Middle frontal gyrus (tissue), 1 donor: ENCODE measurements around the gene MRC1.

Experiments
- DNase-seq: peaks from one replicate; pipeline ENCODE4 v3.0.0-alpha.2; 2015; ENCODE audit warnings: low spot score; ENCODE audit errors: extremely low spot score

The MRC1 gene

DNA sequence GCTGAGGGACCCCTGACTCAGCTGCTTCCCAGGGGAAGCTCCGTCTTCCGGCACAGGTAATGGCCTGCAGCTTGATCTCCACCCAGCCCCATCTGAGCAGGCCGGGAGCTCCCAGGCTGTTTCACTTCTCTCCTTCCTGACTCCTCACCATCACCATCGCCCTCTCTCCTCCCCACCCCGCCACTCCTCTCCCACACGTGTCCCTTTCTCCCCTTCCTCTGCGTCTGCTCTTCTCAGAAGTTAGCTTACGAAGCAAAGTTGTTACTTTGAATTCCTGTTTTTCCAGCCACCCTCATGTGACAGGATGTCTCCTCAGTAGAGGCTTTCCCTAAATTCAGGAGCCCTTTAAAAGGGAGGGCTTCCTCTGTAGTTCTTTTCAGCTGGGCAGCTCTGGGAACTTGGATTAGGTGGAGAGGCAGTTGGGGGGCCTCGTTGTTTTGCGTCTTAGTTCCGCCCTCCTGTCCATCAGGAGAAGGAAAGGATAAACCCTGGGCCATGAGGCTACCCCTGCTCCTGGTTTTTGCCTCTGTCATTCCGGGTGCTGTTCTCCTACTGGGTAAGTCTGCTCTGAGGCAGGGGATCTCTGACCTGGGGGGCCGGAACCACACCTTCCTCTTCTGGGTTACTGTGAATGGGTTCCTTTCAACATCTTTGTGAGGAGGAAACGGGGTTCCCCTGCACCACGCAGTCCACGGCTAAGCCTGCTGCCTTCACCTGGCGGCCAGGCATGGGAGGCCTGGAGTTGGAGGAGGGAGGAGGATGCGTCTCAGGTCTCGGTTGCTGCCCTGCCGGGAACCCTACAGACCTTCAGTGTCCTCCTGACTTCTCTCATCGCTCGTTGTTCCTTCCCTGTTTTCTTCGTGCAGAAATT, at the start of gene MRC1:
TSS of gene MRC1 (plus strand) at position 378 of the 871 bp plus-strand sequence. CDS start at position 496, 118 bp downstream.
- no peak for DNase-seq

DNA sequence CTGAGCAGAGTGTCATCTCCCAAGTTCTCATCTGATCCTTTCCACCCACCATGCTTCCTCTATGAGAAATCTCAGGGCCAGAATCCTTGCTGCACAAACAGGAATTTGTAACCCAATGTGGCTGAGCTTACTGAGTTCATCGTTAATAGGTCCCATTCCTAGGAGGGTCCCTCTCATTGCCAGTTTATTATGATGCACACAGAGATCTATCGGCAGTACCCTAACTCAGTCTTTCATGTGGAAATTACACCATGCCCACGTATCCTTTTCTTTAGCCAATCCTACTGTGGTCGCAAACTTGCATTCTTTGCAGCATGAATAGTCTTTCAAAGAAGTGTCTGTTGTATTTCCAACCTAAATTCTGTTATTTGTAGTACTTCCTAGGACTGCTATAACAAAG, 45.0 kb upstream of the MRC1 start:
- DNase-seq: no peak

DNA sequence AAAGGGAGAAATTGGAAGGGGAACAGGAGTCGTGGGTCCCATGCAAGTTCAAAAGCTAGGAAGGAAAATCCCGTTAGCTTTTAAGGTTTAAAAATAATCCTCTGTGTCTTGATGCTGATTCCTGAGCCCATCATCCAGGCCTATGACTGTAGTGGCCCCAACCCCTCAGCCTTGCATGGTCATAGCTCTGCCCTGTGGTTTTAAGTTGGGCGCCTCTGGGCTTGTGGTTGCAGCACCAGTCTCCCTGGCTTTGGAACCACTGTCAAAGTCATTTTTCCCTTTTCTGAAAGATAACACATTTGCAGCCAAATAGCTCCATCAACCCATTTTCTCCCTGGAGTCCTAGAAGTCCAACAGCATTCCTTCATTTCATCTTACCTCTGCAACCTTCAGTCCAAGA, 43.5 kb upstream of the MRC1 start:
- DNase-seq: no peak

DNA sequence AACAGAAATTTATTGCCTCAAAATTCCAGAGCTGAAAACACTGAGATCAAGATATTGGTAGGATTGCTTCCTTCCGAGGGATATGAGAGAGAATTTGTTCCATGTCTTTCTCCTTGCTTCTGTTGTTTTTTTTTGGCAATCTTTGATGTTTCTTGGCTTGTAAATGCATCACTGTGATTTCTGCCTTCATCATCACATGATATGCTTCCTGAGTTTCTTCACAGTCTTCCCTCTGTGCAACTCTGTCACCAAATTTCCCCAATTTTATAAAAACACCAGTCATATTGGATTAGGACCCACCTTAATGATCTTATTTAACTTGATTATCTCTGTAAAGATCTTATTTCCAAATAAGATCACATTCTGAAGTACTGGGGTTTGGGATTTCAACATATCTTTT, 42.4 kb upstream of the MRC1 start:
- no peak for DNase-seq

DNA sequence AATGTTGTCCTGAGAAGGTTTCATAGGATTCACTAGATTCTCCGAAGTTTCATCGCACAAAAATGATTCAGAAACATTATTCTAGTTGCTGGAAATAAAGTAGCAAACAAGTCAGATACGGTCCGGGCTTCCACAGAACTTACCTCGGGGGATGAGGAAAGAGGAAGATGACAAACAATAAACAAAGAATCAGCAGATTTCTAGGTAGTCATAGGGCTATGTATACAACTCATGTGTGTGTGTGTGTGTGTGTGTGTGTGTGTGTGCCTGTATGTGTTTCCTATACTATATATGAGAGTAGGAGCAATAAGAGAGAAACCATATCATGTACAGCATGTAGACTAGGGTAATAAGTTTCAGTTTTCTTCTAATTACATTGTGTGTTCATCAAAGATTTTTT, 40.7 kb upstream of the MRC1 start:
- DNase-seq: no peak

DNA sequence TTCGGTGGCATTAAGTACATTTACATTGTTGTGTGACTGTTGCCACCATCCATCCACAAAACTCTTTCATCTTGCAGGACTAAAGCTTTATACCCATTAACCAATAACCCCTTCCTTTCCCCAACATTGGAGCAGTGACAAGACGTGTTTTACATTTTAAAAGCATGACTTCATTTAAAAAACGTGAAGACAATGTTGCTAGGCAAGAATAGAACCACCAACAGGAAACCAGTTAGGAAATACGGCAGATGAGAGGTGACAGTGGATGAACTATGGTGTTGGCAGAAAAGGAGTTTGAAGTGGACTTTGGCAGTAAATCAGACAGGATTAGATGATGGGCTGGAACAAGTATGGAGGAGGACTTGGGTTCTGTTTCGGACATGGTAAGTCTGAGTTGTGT, 40.2 kb upstream of the MRC1 start:
- no peak for DNase-seq

DNA sequence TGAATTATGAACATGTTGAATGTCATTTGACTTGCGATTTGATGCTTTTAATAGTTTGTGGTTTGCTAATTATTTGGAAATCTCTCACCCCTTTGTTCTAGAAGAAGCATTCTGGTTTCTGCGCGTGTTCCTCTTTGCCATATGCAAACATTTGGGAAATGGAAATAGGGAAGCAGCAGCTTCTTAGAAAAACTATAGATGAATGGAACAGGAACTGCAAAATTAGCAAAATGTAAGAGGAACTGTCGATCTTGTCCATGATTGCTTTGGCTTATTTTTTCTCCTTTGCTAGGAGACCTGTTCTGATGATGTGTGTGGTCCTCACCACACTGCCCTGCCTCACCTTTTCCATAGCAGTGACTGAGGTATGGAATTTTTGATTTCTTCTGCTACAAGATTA, 38.1 kb upstream of the MRC1 start:
- DNase-seq: no peak

DNA sequence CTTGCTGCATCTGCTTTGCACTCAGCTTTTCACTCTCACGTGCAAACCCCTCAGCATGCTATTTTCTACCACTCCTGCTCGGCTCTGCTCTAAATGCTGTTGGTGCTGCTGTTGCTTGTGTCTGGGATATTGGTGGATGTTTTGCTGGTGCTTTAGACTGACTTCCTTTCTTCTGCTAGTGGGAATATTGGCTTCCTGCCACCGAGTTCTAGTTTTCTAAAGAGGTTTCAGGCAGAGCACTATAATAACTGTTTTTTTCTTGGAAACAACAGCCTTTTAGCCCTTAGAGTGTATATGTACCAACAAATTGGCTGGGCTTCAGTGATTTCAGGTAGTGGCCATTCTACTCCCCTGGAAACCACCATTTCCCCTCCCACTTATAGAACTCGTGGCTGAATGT, 29.4 kb upstream of the MRC1 start:
- no peak for DNase-seq

DNA sequence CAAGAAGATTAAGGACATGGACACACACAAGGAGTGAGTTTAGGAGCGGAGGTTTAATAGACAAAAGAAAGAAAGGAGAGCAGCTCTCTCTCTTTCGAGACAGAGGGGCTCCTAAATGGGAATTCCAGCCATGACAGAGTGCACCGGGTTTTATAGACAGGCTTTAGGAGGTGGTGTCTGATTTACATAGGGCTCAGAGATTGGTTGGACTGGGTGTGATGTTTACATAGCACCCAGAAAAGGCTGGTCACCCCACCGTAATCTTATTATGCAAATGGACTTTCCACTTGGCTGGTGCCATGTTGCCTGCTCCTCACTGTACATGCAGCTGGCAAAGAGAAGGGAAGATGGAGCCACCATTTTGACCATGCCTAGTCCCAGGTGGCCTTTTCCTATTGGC, 28.4 kb upstream of the MRC1 start:
- no peak for DNase-seq

DNA sequence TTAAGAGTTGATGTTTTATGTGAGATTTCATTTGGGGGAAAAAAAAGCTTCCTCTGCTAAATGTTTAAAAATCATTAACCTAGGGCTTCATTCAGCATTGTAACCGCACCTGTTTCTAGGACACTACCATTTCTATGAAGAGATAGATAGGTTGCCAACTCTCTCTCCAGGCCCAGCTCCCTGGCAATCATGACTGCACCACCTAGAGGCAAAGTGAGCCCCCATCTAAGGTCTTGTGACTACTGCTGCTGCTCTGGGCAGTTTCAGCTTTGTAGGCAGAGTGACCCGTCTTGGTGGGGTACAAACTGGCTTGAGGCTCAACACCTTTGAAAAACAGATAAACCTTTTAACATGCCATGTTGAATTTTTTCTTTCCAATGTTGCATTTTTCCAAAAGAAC, 27.3 kb upstream of the MRC1 start:
- DNase-seq: no peak

DNA sequence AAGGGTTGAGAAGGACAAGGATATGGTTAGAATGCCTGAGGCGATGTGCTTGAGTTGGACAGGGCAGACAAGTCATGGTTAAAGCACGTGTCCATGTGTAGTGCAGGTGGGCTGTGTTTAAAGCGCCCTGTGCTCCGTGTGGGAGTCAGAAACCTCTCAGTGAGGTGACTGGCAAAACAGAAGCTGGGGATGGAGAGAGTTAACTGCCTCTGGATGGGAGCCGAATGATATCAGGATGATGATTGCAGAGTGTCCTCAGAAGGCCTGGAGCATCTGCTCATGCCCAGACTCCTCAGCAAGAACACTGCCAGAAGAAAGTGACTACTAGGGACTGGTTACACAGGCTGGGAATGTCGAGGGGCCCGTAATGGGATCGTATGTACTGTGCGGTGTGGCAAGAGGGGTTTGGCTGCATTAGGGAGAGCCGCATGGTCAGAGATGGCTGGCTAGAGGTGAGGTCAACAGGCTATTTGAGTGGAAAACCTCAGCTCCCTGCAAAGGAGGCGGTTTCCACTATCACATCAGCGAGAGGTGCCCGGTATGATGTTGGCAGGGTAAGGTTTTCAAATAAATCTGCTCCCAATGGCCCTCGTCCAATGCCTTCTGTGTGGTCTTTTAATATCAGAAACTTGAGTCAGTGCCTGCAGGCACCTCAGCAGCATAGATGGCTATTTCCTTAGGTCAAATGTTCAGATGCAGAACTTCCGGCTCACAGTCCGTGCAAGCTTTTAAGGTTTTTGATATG, 26.1 kb upstream of the MRC1 start:
- no peak for DNase-seq

DNA sequence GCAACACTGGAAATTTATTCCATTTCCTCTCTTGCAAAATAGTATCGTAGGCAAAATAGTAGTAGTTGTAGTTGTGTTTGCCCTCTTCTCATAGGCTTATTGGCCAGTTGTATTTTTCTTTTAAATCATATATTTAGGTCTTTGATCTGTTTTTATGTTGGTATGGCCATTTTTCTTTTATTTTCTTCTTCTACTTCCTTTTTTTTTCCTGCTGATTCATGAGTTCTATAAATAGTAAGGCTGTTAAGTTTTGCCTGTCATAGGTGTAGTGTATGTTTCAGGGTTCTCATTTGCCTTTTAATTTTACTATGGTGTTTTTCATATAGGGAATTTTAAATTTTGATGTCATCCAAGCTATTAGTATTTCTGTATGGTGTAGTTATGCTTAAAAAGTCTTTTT, 25.4 kb upstream of the MRC1 start:
- DNase-seq: no peak

DNA sequence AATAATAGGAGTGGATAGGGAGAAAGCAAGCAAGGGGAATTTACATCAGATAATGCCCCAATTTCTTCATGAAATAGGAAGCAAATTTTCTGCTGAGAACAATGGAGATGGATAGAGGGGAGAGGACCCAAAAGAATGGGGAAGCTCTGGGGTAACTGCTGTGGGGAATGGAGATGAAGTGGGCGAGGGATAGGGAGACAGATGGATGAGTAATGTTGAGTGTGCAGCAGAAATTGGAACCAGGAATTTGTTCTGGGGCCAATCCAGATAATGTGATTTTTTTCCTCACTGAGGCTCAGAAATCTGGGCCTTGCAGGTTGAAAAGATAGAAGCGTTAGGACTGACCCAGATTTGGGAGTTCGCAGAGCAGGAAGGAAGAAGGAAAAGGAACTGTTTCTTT, 24.5 kb upstream of the MRC1 start:
- no peak for DNase-seq

DNA sequence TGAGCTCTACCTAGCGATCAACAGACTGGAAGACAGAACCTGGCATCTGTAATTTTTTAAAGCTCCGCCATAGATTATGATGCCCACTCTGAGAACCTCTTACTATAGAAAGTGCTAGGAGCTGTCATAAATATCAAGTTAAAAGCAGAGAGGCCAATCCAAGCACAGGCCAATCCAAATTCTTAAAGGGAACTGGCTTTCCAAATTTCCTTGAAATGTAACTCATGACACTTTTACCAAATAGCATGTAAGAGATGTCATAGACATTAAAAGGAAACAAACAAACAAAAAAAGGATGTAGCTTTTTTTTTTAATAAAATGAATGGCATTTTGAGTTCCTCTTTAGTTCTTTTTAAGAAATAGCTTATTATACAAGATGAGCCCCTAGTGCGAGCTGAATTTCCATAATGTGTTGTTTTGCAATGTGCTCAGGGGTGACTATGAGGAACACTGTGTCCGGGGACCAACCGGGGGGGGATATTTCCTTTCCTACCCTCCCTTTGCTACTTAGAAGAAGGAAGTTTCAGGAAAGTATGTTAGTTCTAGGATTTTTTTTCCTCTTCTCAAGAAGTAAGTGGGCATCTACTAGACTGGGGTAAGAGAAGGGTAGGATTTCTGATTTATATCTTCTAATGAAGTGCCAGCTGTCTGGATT, 23.7 kb upstream of the MRC1 start:
- DNase-seq: no peak

DNA sequence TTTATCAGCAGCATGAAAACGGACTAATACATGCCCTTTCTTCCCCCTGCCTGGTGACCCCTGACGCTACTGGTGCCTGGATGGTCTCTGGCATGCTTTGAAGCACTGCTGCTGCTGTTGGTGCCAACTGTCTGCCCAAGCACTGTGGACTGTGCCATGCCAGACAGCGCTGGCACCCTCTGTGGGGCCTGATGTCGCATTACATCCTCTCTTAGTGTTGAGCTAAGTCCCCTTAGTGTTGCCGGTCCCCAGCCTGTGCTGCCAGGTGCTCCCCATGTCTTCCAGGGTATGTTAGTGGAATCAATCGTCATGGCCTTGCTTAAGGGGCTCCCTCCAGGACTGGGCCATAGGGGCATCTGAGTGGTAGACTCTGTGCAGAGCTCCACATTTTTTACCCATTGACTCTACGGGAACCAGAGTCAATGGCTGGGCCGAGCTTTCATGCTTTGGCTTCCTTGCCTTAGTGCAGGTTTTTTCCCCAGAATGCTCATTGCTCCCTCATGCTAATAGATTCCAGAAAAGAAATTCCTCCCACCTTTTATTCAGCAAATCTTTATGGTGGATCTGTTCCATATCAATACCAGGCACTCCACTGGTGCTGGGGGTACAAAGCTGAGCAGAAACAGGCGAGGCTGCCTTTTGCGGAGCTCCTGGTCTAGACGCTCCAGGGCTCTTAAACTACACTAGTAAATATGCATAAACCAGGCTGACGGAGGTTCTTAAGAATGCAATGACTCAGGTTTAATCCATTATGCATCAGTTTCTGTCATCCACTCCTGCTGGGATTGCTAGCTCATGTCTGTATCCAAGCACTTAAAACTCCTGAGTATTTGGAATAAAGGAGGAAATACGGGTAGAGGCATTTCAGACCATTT, 21.8 kb upstream of the MRC1 start:
- DNase-seq: no peak

DNA sequence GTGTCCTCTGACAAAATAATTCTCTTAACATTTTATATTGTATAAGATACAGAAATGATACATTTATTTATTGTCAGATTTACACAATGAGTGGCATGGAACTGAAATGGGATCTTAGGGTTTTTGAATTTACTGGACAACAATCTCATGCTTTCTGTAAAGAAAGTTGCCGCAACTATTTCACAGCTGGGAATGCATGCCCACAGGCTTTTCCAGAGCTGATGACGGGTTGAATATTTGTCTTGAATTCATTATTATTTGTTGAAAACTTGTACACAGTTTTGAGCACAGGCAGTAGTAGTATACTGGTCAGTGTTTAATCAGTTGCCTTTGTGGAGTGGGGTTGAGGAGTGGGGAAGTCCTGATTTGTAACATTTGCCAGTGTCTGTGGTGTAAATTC, 20.5 kb upstream of the MRC1 start:
- DNase-seq: no peak

DNA sequence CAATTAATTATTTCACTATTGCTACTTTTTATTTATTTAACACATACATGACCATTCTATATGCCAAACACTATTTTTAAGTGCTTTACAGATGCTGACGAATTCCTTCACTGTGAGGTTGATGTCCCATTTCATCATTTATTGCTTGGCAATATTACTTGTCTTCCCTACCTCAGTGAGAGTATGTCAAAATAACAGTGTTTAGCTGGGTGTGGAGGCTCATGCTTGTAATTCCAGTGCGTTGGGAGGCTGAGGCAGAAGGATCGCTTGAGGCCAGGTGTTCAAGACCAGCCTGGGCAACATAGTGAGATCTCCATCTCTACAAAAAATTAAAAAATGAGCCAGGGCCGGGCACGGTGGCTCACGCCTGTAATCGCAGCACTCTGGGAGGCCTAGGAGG, 19.8 kb upstream of the MRC1 start:
- DNase-seq: no peak

DNA sequence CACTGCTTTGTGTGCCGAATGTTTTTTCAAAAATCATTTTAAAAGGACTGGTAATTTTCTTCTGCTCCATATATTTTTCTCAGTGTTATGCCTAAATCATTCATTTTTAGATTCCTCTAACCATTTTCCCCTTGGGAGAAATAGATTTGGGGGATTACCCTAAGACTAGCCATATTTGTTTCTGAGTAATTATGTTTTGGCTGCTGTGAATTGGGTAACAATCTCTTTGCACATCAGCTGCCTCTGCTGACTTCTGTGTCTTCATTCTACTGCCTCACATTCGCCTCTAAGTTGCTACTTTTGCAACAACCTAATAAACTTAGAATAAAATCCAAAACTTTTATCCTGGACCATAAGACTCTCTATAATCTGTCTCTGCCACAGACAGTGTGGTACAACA, 18.5 kb upstream of the MRC1 start:
- no peak for DNase-seq

DNA sequence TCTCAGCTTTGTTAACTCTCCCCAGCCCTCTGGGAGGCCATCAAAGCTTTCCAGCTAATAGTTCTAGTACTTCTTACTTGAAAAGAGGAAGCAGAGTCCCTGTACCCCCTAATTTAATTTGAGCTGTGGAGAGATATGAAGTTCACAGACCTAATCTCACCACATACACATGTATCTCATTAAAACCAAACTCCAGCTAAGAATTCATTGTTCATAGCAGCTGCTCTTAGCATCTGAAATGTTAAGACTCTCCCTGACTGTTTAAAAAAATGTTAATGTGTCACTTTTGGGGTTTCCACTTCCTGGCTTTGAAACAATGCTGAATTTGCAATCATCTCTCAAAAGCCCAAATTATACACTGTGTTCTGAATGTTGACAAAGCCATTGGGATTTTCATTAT, 16.2 kb upstream of the MRC1 start:
- no peak for DNase-seq

DNA sequence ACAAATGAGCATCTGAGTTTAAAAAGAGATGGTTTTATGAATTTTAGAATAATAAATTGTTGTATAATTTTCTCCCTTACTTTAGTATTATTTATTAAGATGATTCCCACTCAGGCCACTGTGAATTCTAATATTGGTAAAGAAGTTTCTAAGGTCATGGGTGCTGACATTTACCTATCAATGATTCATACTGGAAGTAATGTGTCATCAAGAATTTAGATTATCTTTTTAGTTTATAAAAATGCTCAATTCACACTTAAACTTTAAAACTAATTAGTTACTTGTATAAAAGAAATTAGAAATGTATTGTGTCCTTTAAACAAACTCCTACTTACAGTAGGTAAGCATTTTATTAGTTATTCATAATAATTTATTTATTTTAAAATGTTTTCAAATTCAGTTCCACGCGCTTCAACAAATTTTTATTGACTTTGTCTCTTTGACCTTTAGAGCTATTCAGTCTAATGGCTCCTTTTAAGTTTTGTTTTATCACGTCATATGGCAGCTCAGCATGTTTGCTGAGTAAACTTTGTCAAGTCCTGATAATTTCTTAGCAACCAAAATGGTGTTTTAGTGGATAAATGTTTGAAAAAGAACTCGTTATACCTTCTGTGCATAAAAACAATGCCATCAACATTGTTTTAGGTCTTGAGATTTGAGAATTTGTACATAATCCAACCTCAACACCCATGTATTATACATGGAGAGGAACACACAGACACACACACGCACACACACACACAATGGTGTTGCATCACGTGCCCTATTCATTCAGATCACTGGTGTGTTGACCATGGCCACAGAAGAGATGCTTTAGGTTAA, 15.1 kb upstream of the MRC1 start:
- no peak for DNase-seq

DNA sequence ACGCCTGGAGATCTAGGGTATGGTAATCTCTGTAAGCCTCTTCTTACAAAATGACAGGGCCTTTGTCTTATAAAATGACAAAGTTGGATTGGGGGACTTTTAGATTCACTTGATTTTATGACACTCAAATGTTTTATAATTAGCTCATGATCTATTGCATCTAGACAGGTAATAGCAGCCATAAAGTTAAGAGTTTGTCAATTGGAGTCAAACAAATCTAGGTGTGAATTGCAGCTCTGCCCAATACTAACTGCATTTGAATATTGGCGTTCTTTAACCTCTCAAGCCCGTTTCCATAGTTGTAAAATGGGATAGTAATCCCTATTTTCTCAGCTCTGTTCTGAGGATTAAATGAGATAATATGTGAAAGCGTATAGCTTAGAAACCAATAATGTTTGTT, 14.1 kb upstream of the MRC1 start:
- DNase-seq: no peak
